ENCODE data around the gene PAQR5. TPM values are rescaled to one million over a fixed set of nuclear protein-coding genes. Genes with fewer than 3 reads are reported as not detected.

Gene PAQR5
- total and polyA plus RNA-seq, 7 donors: 0.36 to 19.7 (median 10.2) TPM; not detected in 2

- TF ChIP-seq POLR2AphosphoS5 (IDR thresholded peaks at IDR 0.05) (no peak), CTCF (IDR thresholded peaks at IDR 0.05) (peak; percentile 60 to 94 (median 84))
- peak; percentile 87 for DNase-seq
- Histone ChIP-seq H3K4me3 (no peak overlapping the region), H3K27me3 (no peaks in the 10 kb centered on the region), H3K9me3 (no peaks in the 10 kb centered on the region), H3K4me1 (peaks cover 0 to 7% (median 5%) of the 10 kb centered on the region in 4 donors), H3K27ac (no peak overlapping the region), H3K36me3 (no peaks in the 10 kb centered on the region)
- WGBS, 2 donors: 37 to 42% methylated on average over 36 of the region's 36 CpGs
- intact Hi-C loops (cut with DNase I): loop anchor here (1.0 to 10.0 kb wide), 2 partner anchors 230 to 335 kb away; partner anchors contain the start of gene GLCE
These were observed 96.0 kb downstream of the PAQR5 start for GRCh38 chr15:69394556-69395282.

DNA sequence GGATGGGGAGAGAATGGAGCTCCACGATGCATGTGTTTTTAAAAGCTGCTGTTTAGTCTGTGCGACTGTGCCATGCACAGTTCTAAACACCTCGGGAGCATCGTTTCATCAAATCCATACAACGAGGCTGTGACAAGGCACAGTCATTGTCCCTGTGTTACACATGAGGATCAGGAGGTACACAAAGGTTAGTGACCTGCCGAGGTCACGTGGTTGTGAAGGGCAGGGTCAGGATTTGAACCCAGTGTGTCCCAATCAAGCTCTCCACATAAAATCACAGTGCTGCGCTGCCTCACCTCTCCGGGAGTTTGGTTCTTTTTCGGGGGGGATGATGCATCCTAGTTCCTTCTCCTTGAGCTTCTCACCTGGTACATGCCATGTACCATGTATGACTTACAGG lies 96.7 kb downstream of the PAQR5 start:
- TF ChIP-seq CTCF (IDR thresholded peaks at IDR 0.05) (no peak), POLR2A (IDR thresholded peaks at IDR 0.05) (no peak), EP300 (IDR thresholded peaks at IDR 0.05) (no peak), POLR2AphosphoS5 (IDR thresholded peaks at IDR 0.05) (no peak)
- no peak overlapping the region for H3K4me3 ChIP-seq
- 92 to 94% methylated on average over 10 of the region's 10 CpGs for WGBS, 2 donors
- no peak overlapping the region for H3K27ac ChIP-seq
- DNase-seq: no peak
- no peaks in the 10 kb centered on the region for H3K9me3 ChIP-seq
- H3K36me3 ChIP-seq: no peaks in the 10 kb centered on the region
- H3K27me3 ChIP-seq: no peaks in the 10 kb centered on the region
- intact Hi-C loops (cut with DNase I): loop anchor here (10.0 kb wide), 1 partner anchor 231 kb away; the partner anchor contains the start of gene GLCE
- peaks cover 0 to 7% (median 5%) of the 10 kb centered on the region in 4 donors for H3K4me1 ChIP-seq

GRCh38 chr15:69395991-69396390 lies 97.3 kb downstream of the PAQR5 start:
- no peaks in the 10 kb centered on the region for H3K36me3 ChIP-seq
- WGBS, 2 donors: 78 to 92% methylated on average over 5 of the region's 5 CpGs
- no peaks in the 10 kb centered on the region for H3K9me3 ChIP-seq
- no peak for DNase-seq
- H3K4me1 ChIP-seq: peaks cover 0 to 7% (median 5%) of the 10 kb centered on the region in 4 donors
- H3K27ac ChIP-seq: no peak overlapping the region
- H3K27me3 ChIP-seq: no peaks in the 10 kb centered on the region
- TF ChIP-seq EP300 (IDR thresholded peaks at IDR 0.05): no peak
- no peak for TF ChIP-seq POLR2AphosphoS5 (IDR thresholded peaks at IDR 0.05)
- TF ChIP-seq POLR2A (IDR thresholded peaks at IDR 0.05): no peak
- no peak for TF ChIP-seq CTCF (IDR thresholded peaks at IDR 0.05)
- intact Hi-C loops (cut with DNase I): loop anchor here (10.0 kb wide), 1 partner anchor 231 kb away; the partner anchor contains the start of gene GLCE
- H3K4me3 ChIP-seq: no peak overlapping the region

GRCh38 chr15:69398491-69398891 lies 99.8 kb downstream of the PAQR5 start:
- peaks cover 0 to 11% (median 7%) of the 10 kb centered on the region in 4 donors for H3K4me1 ChIP-seq
- TF ChIP-seq POLR2A (IDR thresholded peaks at IDR 0.05) (no peak), EP300 (IDR thresholded peaks at IDR 0.05) (no peak), CTCF (IDR thresholded peaks at IDR 0.05) (no peak), POLR2AphosphoS5 (IDR thresholded peaks at IDR 0.05) (no peak)
- H3K36me3 ChIP-seq: no peaks in the 10 kb centered on the region
- H3K27ac ChIP-seq: no peak overlapping the region
- H3K27me3 ChIP-seq: no peaks in the 10 kb centered on the region
- no peaks in the 10 kb centered on the region for H3K9me3 ChIP-seq
- WGBS, 2 donors: 45 to 74% methylated on average over 7 of the region's 7 CpGs
- H3K4me3 ChIP-seq: no peak overlapping the region
- DNase-seq: no peak
- intact Hi-C loops (cut with DNase I): loop anchor here (10.0 kb wide), 1 partner anchor 234 kb away; the partner anchor contains the start of gene GLCE

Data from sigmoid colon (tissue), 7 donors.